ENCODE data around the gene GLS. TPM values are rescaled to one million over a fixed set of nuclear protein-coding genes. Genes with fewer than 3 reads are reported as not detected.

The GLS gene
- total and polyA plus RNA-seq, 4 donors: 31.1 to 318 (median 104) TPM

DNA sequence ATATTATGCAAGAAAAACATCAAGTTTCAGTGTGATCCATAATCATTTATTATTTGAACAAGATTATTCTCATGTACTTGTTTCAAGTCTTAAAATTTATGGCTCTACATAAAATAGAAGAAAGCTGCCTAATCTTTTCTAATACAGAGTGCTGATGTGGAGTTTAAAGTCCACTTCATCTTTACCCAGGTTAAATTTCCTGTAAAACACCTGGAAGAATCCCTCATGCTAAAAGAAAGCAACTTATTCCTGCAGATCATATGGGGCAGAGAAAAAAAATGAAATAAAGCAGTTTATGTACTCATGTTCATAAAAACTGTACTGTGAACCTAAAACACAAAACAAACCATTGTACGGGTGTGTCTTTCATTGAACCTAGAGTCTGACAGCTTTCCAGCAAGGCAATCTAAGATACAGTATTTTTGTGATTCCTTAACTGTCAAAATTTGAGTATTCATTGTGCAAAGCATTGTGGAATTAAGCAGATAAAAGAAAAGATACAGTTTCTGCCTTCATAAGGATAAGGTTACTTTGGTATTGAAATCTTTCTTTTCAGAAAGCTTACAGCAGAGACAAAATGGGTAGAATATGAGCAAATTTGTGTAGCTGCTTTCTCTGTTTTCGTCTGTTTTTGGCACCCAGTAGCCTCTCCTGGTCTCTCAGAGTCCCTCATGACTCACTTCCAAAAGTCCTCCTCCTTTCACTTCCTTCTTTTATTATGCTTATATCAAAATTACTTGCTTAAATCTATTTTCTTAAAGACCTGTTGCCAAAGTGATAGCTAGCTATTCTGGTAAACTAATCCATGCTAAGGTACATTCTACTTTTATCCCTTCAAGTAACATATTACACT is 26.9 kb upstream of the GLS start:
- no peaks in the 10 kb centered on the region for H3K9me3 ChIP-seq (ENCODE audit: control insufficient read depth in 4 of 4, insufficient read depth in 3 of 4, low read length in 3 of 4)
- H3K9ac ChIP-seq (ENCODE audit: insufficient read depth in 1 of 2, low read length in 2 of 2): no peak overlapping the region
- whole genome bisulfite sequencing, 2 donors: 43 to 61% methylated on average over 2 of the region's 2 CpGs
- TF ChIP-seq CTCF (IDR thresholded peaks at IDR 0.05; ENCODE audit: control extremely low read depth, extremely low read depth): no peak
- no peaks in the 10 kb centered on the region for H3K36me3 ChIP-seq (ENCODE audit: control insufficient read depth in 4 of 4, insufficient read depth in 4 of 4, low read length in 4 of 4)
- H3K4me3 ChIP-seq: no peak overlapping the region
- peaks cover 0 to 4% (median 0%) of the 10 kb centered on the region in 5 donors for H3K4me1 ChIP-seq (ENCODE audit: control insufficient read depth in 5 of 5, insufficient read depth in 5 of 5, low read length in 5 of 5)
- ATAC-seq (ENCODE audit: insufficient read depth, low FRiP score) (no peak), DNase-seq (no peak)
- no peak overlapping the region for H3K27ac ChIP-seq (ENCODE audit: low read depth in 1 of 2, low read length in 1 of 2)
- no peaks in the 10 kb centered on the region for H3K27me3 ChIP-seq (ENCODE audit: control insufficient read depth in 3 of 3, insufficient read depth in 3 of 3, low read length in 2 of 3)

DNA sequence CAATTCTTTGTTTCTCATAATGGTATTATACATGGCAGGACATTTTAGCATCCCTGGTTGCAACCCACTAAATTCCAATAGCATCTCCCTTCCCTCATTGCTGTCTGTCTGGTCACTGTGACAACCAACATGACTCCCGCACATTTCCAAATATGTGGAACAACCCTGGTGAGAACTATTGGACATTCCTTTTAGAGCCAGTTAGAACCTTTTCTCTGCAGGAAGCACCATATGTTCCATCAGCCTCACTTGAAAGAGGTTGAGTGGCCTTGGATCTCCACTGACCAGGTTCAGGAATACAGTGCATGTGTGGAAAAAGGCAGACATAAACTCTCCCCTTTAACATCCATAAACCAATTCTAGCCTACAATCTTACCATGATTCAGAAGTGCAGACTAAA is 25.9 kb upstream of the GLS start:
- Histone ChIP-seq H3K4me3 (no peak overlapping the region), H3K36me3 (ENCODE audit: control insufficient read depth in 4 of 4, insufficient read depth in 4 of 4, low read length in 4 of 4) (no peaks in the 10 kb centered on the region), H3K9me3 (ENCODE audit: control insufficient read depth in 4 of 4, insufficient read depth in 3 of 4, low read length in 3 of 4) (no peaks in the 10 kb centered on the region), H3K4me1 (ENCODE audit: control insufficient read depth in 5 of 5, insufficient read depth in 5 of 5, low read length in 5 of 5) (peaks cover 4 to 9% (median 4%) of the 10 kb centered on the region in 5 donors), H3K27me3 (ENCODE audit: control insufficient read depth in 3 of 3, insufficient read depth in 3 of 3, low read length in 2 of 3) (no peaks in the 10 kb centered on the region), H3K9ac (ENCODE audit: insufficient read depth in 1 of 2, low read length in 2 of 2) (no peak overlapping the region), H3K27ac (ENCODE audit: low read depth in 1 of 2, low read length in 1 of 2) (no peak overlapping the region)
- WGBS, 2 donors: 92 to 97% methylated on average over 1 of the region's 1 CpG
- DNase-seq: no peak
- TF ChIP-seq CTCF (IDR thresholded peaks at IDR 0.05; ENCODE audit: control extremely low read depth, extremely low read depth): no peak
- no peak for ATAC-seq (ENCODE audit: insufficient read depth, low FRiP score)

- Histone ChIP-seq H3K4me1 (ENCODE audit: control insufficient read depth in 5 of 5, insufficient read depth in 5 of 5, low read length in 5 of 5) (peaks cover 4 to 14% (median 6%) of the 10 kb centered on the region in 5 donors), H3K9me3 (ENCODE audit: control insufficient read depth in 4 of 4, insufficient read depth in 3 of 4, low read length in 3 of 4) (no peaks in the 10 kb centered on the region), H3K9ac (ENCODE audit: insufficient read depth in 1 of 2, low read length in 2 of 2) (no peak overlapping the region), H3K27ac (ENCODE audit: low read depth in 1 of 2, low read length in 1 of 2) (no peak overlapping the region), H3K4me3 (no peak overlapping the region), H3K36me3 (ENCODE audit: control insufficient read depth in 4 of 4, insufficient read depth in 4 of 4, low read length in 4 of 4) (no peaks in the 10 kb centered on the region), H3K27me3 (ENCODE audit: control insufficient read depth in 3 of 3, insufficient read depth in 3 of 3, low read length in 2 of 3) (no peaks in the 10 kb centered on the region)
- DNase-seq (no peak), ATAC-seq (ENCODE audit: insufficient read depth, low FRiP score) (no peak)
- 88 to 91% methylated on average over 4 of the region's 4 CpGs for WGBS, 2 donors
- TF ChIP-seq CTCF (IDR thresholded peaks at IDR 0.05; ENCODE audit: control extremely low read depth, extremely low read depth): no peak
Measured at GRCh38 chr2:190855245-190855644, 25.4 kb upstream of the GLS start.

Measured in lung (tissue), 12 donors.